ENCODE results near the gene CDH3.

DNA sequence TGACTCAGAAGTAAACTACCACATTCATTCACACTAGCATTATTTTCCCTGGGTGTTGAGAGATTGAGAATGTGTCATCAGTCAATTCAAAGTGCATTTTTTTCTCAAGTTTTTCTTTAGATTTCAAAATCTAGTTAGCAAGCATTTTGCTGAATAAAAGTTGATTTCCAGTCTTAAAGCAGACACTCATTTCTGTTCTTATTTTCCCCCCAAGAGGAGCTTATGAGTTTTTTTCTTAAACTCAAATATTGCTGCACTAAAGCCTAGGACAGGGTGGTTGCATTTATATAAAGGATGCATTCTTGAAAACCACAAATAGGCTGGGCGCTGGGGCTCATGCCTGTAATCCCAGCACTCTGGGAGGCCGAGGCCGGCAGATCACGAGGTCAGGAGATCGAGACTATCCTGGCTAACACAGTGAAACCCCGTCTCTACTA, 15.3 kb downstream of the CDH3 start:
- TF ChIP-seq, protein P1, sequence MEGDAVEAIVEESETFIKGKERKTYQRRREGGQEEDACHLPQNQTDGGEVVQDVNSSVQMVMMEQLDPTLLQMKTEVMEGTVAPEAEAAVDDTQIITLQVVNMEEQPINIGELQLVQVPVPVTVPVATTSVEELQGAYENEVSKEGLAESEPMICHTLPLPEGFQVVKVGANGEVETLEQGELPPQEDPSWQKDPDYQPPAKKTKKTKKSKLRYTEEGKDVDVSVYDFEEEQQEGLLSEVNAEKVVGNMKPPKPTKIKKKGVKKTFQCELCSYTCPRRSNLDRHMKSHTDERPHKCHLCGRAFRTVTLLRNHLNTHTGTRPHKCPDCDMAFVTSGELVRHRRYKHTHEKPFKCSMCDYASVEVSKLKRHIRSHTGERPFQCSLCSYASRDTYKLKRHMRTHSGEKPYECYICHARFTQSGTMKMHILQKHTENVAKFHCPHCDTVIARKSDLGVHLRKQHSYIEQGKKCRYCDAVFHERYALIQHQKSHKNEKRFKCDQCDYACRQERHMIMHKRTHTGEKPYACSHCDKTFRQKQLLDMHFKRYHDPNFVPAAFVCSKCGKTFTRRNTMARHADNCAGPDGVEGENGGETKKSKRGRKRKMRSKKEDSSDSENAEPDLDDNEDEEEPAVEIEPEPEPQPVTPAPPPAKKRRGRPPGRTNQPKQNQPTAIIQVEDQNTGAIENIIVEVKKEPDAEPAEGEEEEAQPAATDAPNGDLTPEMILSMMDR (IDR thresholded peaks at IDR 0.05; ENCODE audit: low read depth, low read length, poor library complexity, severe bottlenecking), result no peak
- no peak for TF ChIP-seq EZH2phosphoT487 (IDR thresholded peaks at IDR 0.05; ENCODE audit: borderline replicate concordance, low read length)

All from DOHH2 (cell line).